ENCODE data around the gene GATA6.

Gene GATA6

GRCh38 chr18:22250591-22250996 is 81.2 kb downstream of the GATA6 start:
- no peak for DNase-seq

Data from fibroblast of skin of back (primary cell).